Sigmoid colon (tissue), 4 donors: ENCODE measurements around the gene EML6.

Experiments used
- CTCF ChIP-seq, 4 experiments: fragments of 450-650 bp in 3 of 4; fragments of 200-600 bp in 1 of 4; IDR thresholded peaks; one replicate each; pipeline ENCODE4 v1.5.1; 2016 to 2019; ENCODE audit warnings: antibody characterized with exemption in 4 of 4, mild to moderate bottlenecking in 3 of 4, moderate library complexity in 2 of 4
- EP300 ChIP-seq, 4 donors: sonication (generic); formaldehyde crosslinking; IDR thresholded peaks; one replicate each; pipeline ENCODE4 v1.6.1; 2017; ENCODE audit warnings: antibody characterized with exemption in 4 of 4
- POLR2A ChIP-seq, 2 donors: fragments of 450-650 bp; IDR thresholded peaks; one replicate each; pipeline ENCODE4 v1.6.1; 2016; ENCODE audit warnings: antibody characterized with exemption in 2 of 2, mild to moderate bottlenecking in 2 of 2, moderate library complexity in 2 of 2
- POLR2AphosphoS5 ChIP-seq, 4 donors: sonication (generic); formaldehyde crosslinking; IDR thresholded peaks; one replicate each; pipeline ENCODE4 v1.6.1; 2017; ENCODE audit warnings: antibody characterized with exemption in 4 of 4

DNA sequence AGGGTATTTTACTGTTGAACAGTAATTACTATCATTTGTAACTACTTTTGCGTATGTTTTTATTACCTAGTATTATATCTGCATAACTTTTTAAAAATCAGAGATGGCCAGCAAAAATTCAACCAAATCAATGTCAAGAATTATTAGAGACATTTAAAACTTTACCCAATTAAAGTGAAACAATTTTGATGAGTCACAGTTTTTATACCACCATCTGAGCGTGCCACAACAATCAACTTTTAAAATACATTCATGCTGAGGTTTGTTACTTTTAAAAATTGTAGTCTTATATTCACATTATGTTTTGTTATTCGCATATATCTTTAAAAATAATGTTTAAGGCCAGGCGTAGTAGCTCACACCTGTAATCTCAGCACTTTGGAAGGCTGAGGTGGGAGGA, 211.9 kb downstream of the EML6 start:
- TF ChIP-seq CTCF (IDR thresholded peaks at IDR 0.05) = no peak
- no peak for TF ChIP-seq EP300 (IDR thresholded peaks at IDR 0.05)
- no peak for TF ChIP-seq POLR2A (IDR thresholded peaks at IDR 0.05)
- no peak for TF ChIP-seq POLR2AphosphoS5 (IDR thresholded peaks at IDR 0.05)
